HG03064 (cell line): ENCODE measurements around the gene ZNF516.

Source experiments
- ATAC-seq: cut with Tn5 transposase; IDR thresholded peaks from one replicate; pipeline ENCODE4 v1.9.1; 2021; ENCODE audit warnings: low read depth; ENCODE audit not compliant: unreplicated experiment

Gene ZNF516

GRCh38 chr18:76428396-76429261 is 66.4 kb downstream of the ZNF516 start:
- no peak for ATAC-seq

- no peak for ATAC-seq
Measured at GRCh38 chr18:76426737-76427305, 68.2 kb downstream of the ZNF516 start.

- ATAC-seq: no peak
Measured at GRCh38 chr18:76425146-76426131, 69.6 kb downstream of the ZNF516 start.

- no peak for ATAC-seq
Measured at GRCh38 chr18:76422838-76423237, 72.2 kb downstream of the ZNF516 start.

GRCh38 chr18:76422121-76422520 is 72.9 kb downstream of the ZNF516 start:
- ATAC-seq: no peak

- ATAC-seq: no peak
Measured at GRCh38 chr18:76421685-76422078, 73.4 kb downstream of the ZNF516 start.

GRCh38 chr18:76420898-76421684 is 74.0 kb downstream of the ZNF516 start:
- no peak for ATAC-seq

GRCh38 chr18:76419811-76420210 is 75.2 kb downstream of the ZNF516 start:
- ATAC-seq: no peak

- ATAC-seq: no peak
Measured at GRCh38 chr18:76416911-76417310, 78.1 kb downstream of the ZNF516 start.

- ATAC-seq: no peak
Measured at GRCh38 chr18:76414936-76415621, 80.0 kb downstream of the ZNF516 start.

- no peak for ATAC-seq
Measured at GRCh38 chr18:76412818-76413565, 82.0 kb downstream of the ZNF516 start.

GRCh38 chr18:76412010-76412817 is 82.8 kb downstream of the ZNF516 start:
- ATAC-seq: no peak

GRCh38 chr18:76410660-76411417 is 84.2 kb downstream of the ZNF516 start:
- ATAC-seq: peak; percentile 84

GRCh38 chr18:76410033-76410432 is 85.0 kb downstream of the ZNF516 start:
- no peak for ATAC-seq

GRCh38 chr18:76408480-76409067 is 86.5 kb downstream of the ZNF516 start:
- no peak for ATAC-seq

GRCh38 chr18:76407681-76408080 is 87.4 kb downstream of the ZNF516 start:
- ATAC-seq: no peak

GRCh38 chr18:76406791-76407190 is 88.3 kb downstream of the ZNF516 start:
- ATAC-seq: no peak
